Endothelial cell of umbilical vein (primary cell): ENCODE data around the gene SELL. TPM values are rescaled to one million over a fixed set of nuclear protein-coding genes. Genes with fewer than 3 reads are reported as not detected.
"Not testable (repeated sequence)": the region's sequence is repeated elsewhere in the genome, so short reads cannot be mapped to it uniquely, and the experiment has no call there.

Experiments
- BruUV-seq: library from RNA; stranded (reverse); fragments of 400-500 nt; replicated peaks from 2 replicates; lab custom pipeline; 2021; lab: Mats Ljungman, UMichigan
- CTCF ChIA-PET: fragments of 300-600, 350-600 bp; sonication (Branson Sonifier 250); formaldehyde crosslinking; loops from one replicate; lab custom pipeline; 2021; ENCODE audit warnings: antibody characterized with exemption, inconsistent platforms; lab: Charles Lee
- POLR2A ChIA-PET: fragments of 300-600, 350-600 bp; sonication (Branson Sonifier 250); formaldehyde crosslinking; loops from one replicate; lab custom pipeline; 2021; ENCODE audit warnings: antibody characterized with exemption, inconsistent platforms; lab: Charles Lee
- DNase-seq: peaks from one replicate; pipeline ENCODE4 v3.0.0-alpha.2; 2011; ENCODE audit warnings: low read depth, low spot score
- FAIRE-seq: peaks from 2 replicates; lab custom pipeline; 2011; peaks lifted over from hg19 to GRCh38; lab: Jason Lieb, UNC
- H2AFZ ChIP-seq: 2 replicates; pipeline ENCODE4 v1.6.0; 2012; ENCODE audit warnings: low read depth, low read length, control low read depth, inconsistent platforms
- H3K27ac ChIP-seq: 2 replicates; pipeline ENCODE4 v1.5.1; 2011; ENCODE audit warnings: low read depth, mild to moderate bottlenecking, control low read depth, low read length, moderate library complexity; ENCODE audit not compliant: insufficient read depth
- H3K27me3 ChIP-seq, 2 experiments: 2 replicates each; pipeline versions ENCODE4 v1.6.0 to v1.6.1; 2011; ENCODE audit warnings: low read length in 2 of 2, mixed read lengths in 1 of 2; ENCODE audit not compliant: control insufficient read depth in 2 of 2, insufficient read depth in 2 of 2
- H3K36me3 ChIP-seq, 2 experiments: 2 replicates in 1 of 2; 3 replicates in 1 of 2; pipeline ENCODE4 v1.5.1; 2011; ENCODE audit warnings: low read length in 2 of 2, mild to moderate bottlenecking in 1 of 2, moderate library complexity in 1 of 2; ENCODE audit not compliant: control insufficient read depth in 2 of 2, insufficient read depth in 2 of 2; ENCODE audit errors: extremely low read depth in 1 of 2
- H3K4me1 ChIP-seq: 3 replicates; pipeline ENCODE4 v1.5.1; 2011; ENCODE audit warnings: mild to moderate bottlenecking, low read length; ENCODE audit not compliant: control insufficient read depth, insufficient read depth; ENCODE audit errors: extremely low read depth
- H3K4me2 ChIP-seq: 2 replicates; pipeline ENCODE4 v1.6.1; 2011; ENCODE audit warnings: low read length, control low read depth, mixed read lengths; ENCODE audit not compliant: insufficient read depth
- H3K4me3 ChIP-seq, 3 experiments: fragments of 200-600 bp in 1 of 3; sonication (generic), shearing (Covaris generic) in 1 of 3; replicated peaks in 1 of 3; 2 replicates each; pipeline ENCODE4 v1.5.1; 2011 to 2016; ENCODE audit warnings: control low read depth in 3 of 3, low read length in 3 of 3, mild to moderate bottlenecking in 2 of 3, inconsistent platforms in 1 of 3, low read depth in 1 of 3, moderate library complexity in 1 of 3; ENCODE audit not compliant: insufficient read depth in 1 of 3
- H3K79me2 ChIP-seq: 2 replicates; pipeline ENCODE4 v1.6.0; 2012; ENCODE audit warnings: low read length, inconsistent platforms; ENCODE audit not compliant: control insufficient read depth, insufficient read depth
- H3K9ac ChIP-seq: replicated peaks from 2 replicates; pipeline ENCODE3; 2011; ENCODE audit warnings: low read length, control low read depth; ENCODE audit not compliant: insufficient read depth; ENCODE audit errors: extremely low read depth
- H3K9me1 ChIP-seq: replicated peaks from 3 replicates; pipeline ENCODE4 v1.6.0; 2011; ENCODE audit warnings: mild to moderate bottlenecking, low read length; ENCODE audit not compliant: control insufficient read depth, insufficient read depth; ENCODE audit errors: extremely low read depth
- H3K9me3 ChIP-seq: replicated peaks from 2 replicates; pipeline ENCODE4 v1.5.1; 2012; ENCODE audit warnings: low read length, inconsistent platforms; ENCODE audit not compliant: control insufficient read depth, insufficient read depth
- H4K20me1 ChIP-seq: replicated peaks from 2 replicates; pipeline ENCODE3; 2011; ENCODE audit warnings: mild to moderate bottlenecking, low read length; ENCODE audit not compliant: control insufficient read depth, insufficient read depth; ENCODE audit errors: extremely low read depth
- EZH2 ChIP-seq: IDR thresholded peaks from 2 replicates; pipeline ENCODE4 v1.6.1; 2012; ENCODE audit warnings: borderline replicate concordance, low read depth, mild to moderate bottlenecking, moderate library complexity, low read length, inconsistent platforms; ENCODE audit not compliant: severe bottlenecking
- FOS ChIP-seq: IDR thresholded peaks from 2 replicates; pipeline ENCODE4 v1.6.1; 2011; ENCODE audit warnings: mild to moderate bottlenecking, low read length, moderate library complexity, borderline replicate concordance; ENCODE audit not compliant: insufficient read depth
- GATA2 ChIP-seq: IDR thresholded peaks from 2 replicates; pipeline ENCODE4 v1.7.0; 2011; ENCODE audit warnings: low read depth, mild to moderate bottlenecking, moderate library complexity, mixed read lengths, low read length; ENCODE audit not compliant: insufficient read length, insufficient read depth
- JUN ChIP-seq: IDR thresholded peaks from 2 replicates; pipeline ENCODE4 v1.6.1; 2011; ENCODE audit warnings: borderline replicate concordance, low read depth; ENCODE audit not compliant: insufficient read length, insufficient read depth
- MYC ChIP-seq: IDR thresholded peaks from one replicate; pipeline ENCODE4 v1.6.1; 2011; ENCODE audit warnings: mild to moderate bottlenecking, low read depth, low read length
- POLR2AphosphoS5 ChIP-seq: IDR thresholded peaks from 2 replicates; pipeline ENCODE4 v1.6.1; 2012; ENCODE audit warnings: low read depth, mild to moderate bottlenecking, control low read depth, low read length, moderate library complexity; ENCODE audit not compliant: insufficient read depth
- dilution Hi-C: fragments of 300-500 bp; cut with MboI; formaldehyde crosslinking; loops from one replicate; pipeline ENCODE4 v1.15.0; 2019; ENCODE audit warnings: low sequenced_read_pairs; ENCODE audit not compliant: extremely low pct_ligation_motif_present
- intact Hi-C: fragments of 100-400 bp; cut with micrococcal nuclease; formaldehyde crosslinking; loops from one replicate; pipeline ENCODE4 v1.10.0; 2022
- polyA plus RNA-seq, 4 experiments: library from polyadenylated mRNA; depleted of rRNA in 3 of 4; stranded (reverse) in 3 of 4; unstranded in 1 of 4; fragments of >200 nt; gene quantifications; 2 replicates each; pipeline versions ENCODE4 v1.2.1 to v1.2.3, GENCODE V29; 2011 to 2012; ENCODE audit warnings: missing spikeins in 1 of 4
- total RNA-seq: library from RNA; stranded (reverse); gene quantifications from 2 replicates; pipeline ENCODE4 v1.2.3, GENCODE V29; 2021
- TF ChIP-seq, protein P1 (sequence below), 2 donors: IDR thresholded peaks; 1 replicate in 1 of 2; 2 replicates in 1 of 2; pipeline ENCODE4 v1.5.1; 2011; ENCODE audit warnings: low read length in 2 of 2, mild to moderate bottlenecking in 2 of 2, moderate library complexity in 2 of 2, control low read depth in 1 of 2, inconsistent platforms in 1 of 2, low read depth in 1 of 2; ENCODE audit not compliant: insufficient read depth in 1 of 2; ENCODE audit errors: extremely low read depth in 1 of 2
- TF ChIP-seq, protein P2 (sequence below): IDR thresholded peaks from 2 replicates; pipeline ENCODE4 v1.6.1; 2011; ENCODE audit not compliant: insufficient read depth, insufficient read length

The SELL gene
- total and polyA plus RNA-seq, 2 donors (not counting 3 experiments of a cell fraction or from before 2014, with no cell fraction given): 0.68 to 1.8 TPM

DNA sequence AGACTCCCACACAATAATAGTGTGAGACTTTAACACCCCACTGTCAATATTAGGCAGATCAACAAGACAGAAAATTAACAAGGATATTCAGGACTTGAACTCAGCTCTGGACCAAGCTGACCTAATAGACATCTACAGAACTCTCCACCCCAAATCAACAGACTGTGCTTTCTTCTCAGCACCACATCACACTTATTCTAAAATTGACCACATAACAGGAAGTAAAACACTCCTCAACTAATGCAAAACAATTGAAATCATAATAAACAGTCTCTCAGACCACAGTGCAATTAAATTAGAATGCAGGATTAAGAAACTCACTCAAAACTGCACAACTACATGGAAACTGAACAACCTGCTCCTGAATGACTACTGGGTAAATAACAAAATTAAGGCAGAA is 52.6 kb downstream of the SELL start:
- H3K36me3 ChIP-seq, BruUV-seq, H3K4me3 ChIP-seq, H4K20me1 ChIP-seq, H3K79me2 ChIP-seq, H3K9ac ChIP-seq, H3K27ac ChIP-seq, H3K9me1 ChIP-seq, POLR2A ChIA-PET, DNase-seq, H3K4me2 ChIP-seq, FAIRE-seq, intact Hi-C loops, H3K27me3 ChIP-seq, dilution Hi-C loops, H3K9me3 ChIP-seq, H3K4me1 ChIP-seq, H2AFZ ChIP-seq: not testable (repeated sequence)
- CTCF ChIA-PET: interaction anchor here (1.3 kb wide), 1 partner anchor 28 kb away, joined by 3 read pairs; the partner anchor contains the start of gene SELP

DNA sequence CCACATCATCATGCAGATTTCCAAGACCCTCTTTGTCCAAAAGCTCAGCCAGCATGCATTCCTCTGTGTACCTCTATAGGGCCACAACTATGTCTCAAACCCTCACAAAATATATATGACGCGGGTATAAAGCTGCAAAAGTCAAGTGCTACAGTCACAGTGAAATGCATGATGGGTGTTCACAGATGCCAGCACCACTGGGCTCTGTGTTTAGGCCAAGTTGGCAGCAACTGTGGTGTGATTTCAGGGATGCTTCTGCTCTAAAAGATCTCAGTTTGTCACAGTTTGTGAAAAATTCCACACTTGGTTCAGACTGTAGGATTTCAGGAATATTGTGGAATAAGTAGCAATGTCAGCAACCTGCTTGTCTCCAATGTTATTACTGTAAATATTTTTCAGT is 57.5 kb downstream of the SELL start:
- FAIRE-seq: no peak
- Histone ChIP-seq H3K9me3 (no peaks in the 10 kb centered on the region), H2AFZ (no peak overlapping the region), H3K4me1 (no peaks in the 10 kb centered on the region), H3K9me1 (no peaks in the 10 kb centered on the region), H4K20me1 (no peaks in the 10 kb centered on the region), H3K27me3 (no peaks in the 10 kb centered on the region), H3K27ac (no peak overlapping the region), H3K79me2 (no peaks in the 10 kb centered on the region), H3K9ac (no peak overlapping the region), H3K4me2 (no peak overlapping the region), H3K36me3 (no peaks in the 10 kb centered on the region), H3K4me3 (no peak overlapping the region)
- no peak for TF ChIP-seq EZH2
- TF ChIP-seq MYC: no peak
- TF ChIP-seq JUN: no peak
- no peak for TF ChIP-seq POLR2AphosphoS5
- no peak for TF ChIP-seq GATA2
- TF ChIP-seq, protein P1, sequence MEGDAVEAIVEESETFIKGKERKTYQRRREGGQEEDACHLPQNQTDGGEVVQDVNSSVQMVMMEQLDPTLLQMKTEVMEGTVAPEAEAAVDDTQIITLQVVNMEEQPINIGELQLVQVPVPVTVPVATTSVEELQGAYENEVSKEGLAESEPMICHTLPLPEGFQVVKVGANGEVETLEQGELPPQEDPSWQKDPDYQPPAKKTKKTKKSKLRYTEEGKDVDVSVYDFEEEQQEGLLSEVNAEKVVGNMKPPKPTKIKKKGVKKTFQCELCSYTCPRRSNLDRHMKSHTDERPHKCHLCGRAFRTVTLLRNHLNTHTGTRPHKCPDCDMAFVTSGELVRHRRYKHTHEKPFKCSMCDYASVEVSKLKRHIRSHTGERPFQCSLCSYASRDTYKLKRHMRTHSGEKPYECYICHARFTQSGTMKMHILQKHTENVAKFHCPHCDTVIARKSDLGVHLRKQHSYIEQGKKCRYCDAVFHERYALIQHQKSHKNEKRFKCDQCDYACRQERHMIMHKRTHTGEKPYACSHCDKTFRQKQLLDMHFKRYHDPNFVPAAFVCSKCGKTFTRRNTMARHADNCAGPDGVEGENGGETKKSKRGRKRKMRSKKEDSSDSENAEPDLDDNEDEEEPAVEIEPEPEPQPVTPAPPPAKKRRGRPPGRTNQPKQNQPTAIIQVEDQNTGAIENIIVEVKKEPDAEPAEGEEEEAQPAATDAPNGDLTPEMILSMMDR (IDR thresholded peaks at IDR 0.05; ENCODE audit: extremely low read depth in 1 of 2, insufficient read depth in 1 of 2, low read depth in 1 of 2, low read length in 2 of 2): no peak
- TF ChIP-seq, protein P2, sequence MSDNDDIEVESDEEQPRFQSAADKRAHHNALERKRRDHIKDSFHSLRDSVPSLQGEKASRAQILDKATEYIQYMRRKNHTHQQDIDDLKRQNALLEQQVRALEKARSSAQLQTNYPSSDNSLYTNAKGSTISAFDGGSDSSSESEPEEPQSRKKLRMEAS: no peak
- no peak for TF ChIP-seq FOS
- BruUV-seq: no TSS peak
- ChIA-PET CTCF (interaction anchor here (1.4 kb wide), 1 partner anchor 22 kb away, joined by 3 read pairs; no protein-coding TSS in a partner anchor), POLR2A (no interaction called here)
- DNase-seq: no peak
- intact Hi-C loops: no loop called here
- dilution Hi-C loops: no loop called here
